Iris pigment epithelial cell (primary cell): ENCODE measurements around the gene LPP.

Experiments
- DNase-seq: peaks from one replicate; pipeline ENCODE4 v3.0.0-alpha.2; 2011; ENCODE audit warnings: low read depth

The LPP gene

GRCh38 chr3:188711881-188712247 lies 557.9 kb downstream of the LPP start:
- DNase-seq = peak; percentile 44

- peak; percentile 94 for DNase-seq
These were observed 558.4 kb downstream of the LPP start for GRCh38 chr3:188712248-188712924.

- no peak for DNase-seq
These were observed 559.0 kb downstream of the LPP start for GRCh38 chr3:188712991-188713390.

- DNase-seq = no peak
These were observed 565.6 kb downstream of the LPP start for GRCh38 chr3:188719545-188719944.

GRCh38 chr3:188720215-188720614 lies 566.3 kb downstream of the LPP start:
- no peak for DNase-seq

GRCh38 chr3:188720636-188721035 lies 566.7 kb downstream of the LPP start:
- peak; percentile 43 for DNase-seq

- no peak for DNase-seq
These were observed 567.4 kb downstream of the LPP start for GRCh38 chr3:188721312-188721711.

- no peak for DNase-seq
These were observed 568.0 kb downstream of the LPP start for GRCh38 chr3:188721990-188722389.

GRCh38 chr3:188722963-188723362 lies 569.0 kb downstream of the LPP start:
- no peak for DNase-seq

GRCh38 chr3:188727052-188727451 lies 573.1 kb downstream of the LPP start:
- DNase-seq = no peak

- no peak for DNase-seq
These were observed 574.5 kb downstream of the LPP start for GRCh38 chr3:188728371-188728896.

- DNase-seq = no peak
These were observed 575.5 kb downstream of the LPP start for GRCh38 chr3:188729422-188729821.

- DNase-seq = peak; percentile 20
These were observed 580.4 kb downstream of the LPP start for GRCh38 chr3:188734395-188734794.

GRCh38 chr3:188739511-188739910 lies 585.6 kb downstream of the LPP start:
- no peak for DNase-seq

GRCh38 chr3:188740010-188740409 lies 586.1 kb downstream of the LPP start:
- DNase-seq = no peak

GRCh38 chr3:188742755-188743550 lies 589.0 kb downstream of the LPP start:
- no peak for DNase-seq

GRCh38 chr3:188744166-188744565 lies 590.2 kb downstream of the LPP start:
- no peak for DNase-seq

GRCh38 chr3:188745031-188745430 lies 591.1 kb downstream of the LPP start:
- no peak for DNase-seq

GRCh38 chr3:188746291-188746783 lies 592.4 kb downstream of the LPP start:
- peak; percentile 45 for DNase-seq

GRCh38 chr3:188747489-188747888 lies 593.5 kb downstream of the LPP start:
- DNase-seq = no peak

- peak; percentile 12 for DNase-seq
These were observed 595.2 kb downstream of the LPP start for GRCh38 chr3:188749010-188749617.

- DNase-seq = no peak
These were observed 595.9 kb downstream of the LPP start for GRCh38 chr3:188749830-188750229.

- DNase-seq = no peak
These were observed 596.7 kb downstream of the LPP start for GRCh38 chr3:188750617-188751016.
